WTC11 (cell line): Measurements from ENCODE around the gene ZNF423.

Experiments used
- ATF6 ChIP-seq: sonication (generic); formaldehyde crosslinking; IDR thresholded peaks from 2 replicates; pipeline ENCODE4 v1.8.1; 2023; ENCODE audit warnings: mild to moderate bottlenecking, missing genetic modification reagents
- CREB1 ChIP-seq: sonication (generic); formaldehyde crosslinking; IDR thresholded peaks from 2 replicates; pipeline ENCODE4 v1.8.0; 2023; ENCODE audit warnings: mild to moderate bottlenecking, missing genetic modification reagents
- CTCF ChIP-seq: fragments of 200-600 bp; IDR thresholded peaks from 2 replicates; pipeline ENCODE4 v1.8.0; 2022; ENCODE audit warnings: antibody characterized with exemption
- ESRRA ChIP-seq: sonication (generic); formaldehyde crosslinking; IDR thresholded peaks from 2 replicates; pipeline ENCODE4 v1.8.1; 2022; ENCODE audit warnings: mild to moderate bottlenecking, missing genetic modification reagents, borderline replicate concordance
- FOXK1 ChIP-seq: sonication (generic); formaldehyde crosslinking; IDR thresholded peaks from 2 replicates; pipeline ENCODE4 v1.8.0; 2022; ENCODE audit warnings: mild to moderate bottlenecking, moderate library complexity, missing genetic modification reagents
- FOXP4 ChIP-seq: sonication (generic); formaldehyde crosslinking; IDR thresholded peaks from 2 replicates; pipeline ENCODE4 v1.8.0; 2022; ENCODE audit warnings: mild to moderate bottlenecking, missing genetic modification reagents
- MAX ChIP-seq: sonication (generic); formaldehyde crosslinking; IDR thresholded peaks from 2 replicates; pipeline ENCODE4 v1.8.0; 2022; ENCODE audit warnings: mild to moderate bottlenecking, missing genetic modification reagents
- NFE2L1 ChIP-seq: sonication (generic); formaldehyde crosslinking; IDR thresholded peaks from 2 replicates; pipeline ENCODE4 v1.8.1; 2023; ENCODE audit warnings: missing genetic modification reagents
- NR2C2 ChIP-seq: sonication (generic); formaldehyde crosslinking; IDR thresholded peaks from 2 replicates; pipeline ENCODE4 v1.8.0; 2022; ENCODE audit warnings: mild to moderate bottlenecking, missing genetic modification reagents
- ZNF423 ChIP-seq: fragments of 250-450 bp; sonication (Bioruptor Pico); IDR thresholded peaks from 2 replicates; pipeline ENCODE4 v2.1.2; 2022; ENCODE audit warnings: mild to moderate bottlenecking, moderate library complexity
- TF ChIP-seq, protein P1 (sequence below): fragments of 250-450 bp; sonication (Bioruptor Pico); IDR thresholded peaks from 2 replicates; pipeline ENCODE4 v1.9.0; 2021; ENCODE audit warnings: mild to moderate bottlenecking, borderline replicate concordance
- TF ChIP-seq, protein P2 (sequence below): sonication (generic); formaldehyde crosslinking; IDR thresholded peaks from 2 replicates; pipeline ENCODE4 v1.8.1; 2023; ENCODE audit warnings: mild to moderate bottlenecking, missing genetic modification reagents, moderate library complexity
- TF ChIP-seq, protein P3 (sequence below): sonication (generic); formaldehyde crosslinking; IDR thresholded peaks from 2 replicates; pipeline ENCODE4 v1.8.0; 2022; ENCODE audit warnings: mild to moderate bottlenecking, missing genetic modification reagents
- TF ChIP-seq, protein P4 (sequence below): fragments of 250-450 bp; sonication (Bioruptor Pico); IDR thresholded peaks from 2 replicates; pipeline ENCODE4 v1.9.0; 2021; ENCODE audit warnings: mild to moderate bottlenecking

DNA sequence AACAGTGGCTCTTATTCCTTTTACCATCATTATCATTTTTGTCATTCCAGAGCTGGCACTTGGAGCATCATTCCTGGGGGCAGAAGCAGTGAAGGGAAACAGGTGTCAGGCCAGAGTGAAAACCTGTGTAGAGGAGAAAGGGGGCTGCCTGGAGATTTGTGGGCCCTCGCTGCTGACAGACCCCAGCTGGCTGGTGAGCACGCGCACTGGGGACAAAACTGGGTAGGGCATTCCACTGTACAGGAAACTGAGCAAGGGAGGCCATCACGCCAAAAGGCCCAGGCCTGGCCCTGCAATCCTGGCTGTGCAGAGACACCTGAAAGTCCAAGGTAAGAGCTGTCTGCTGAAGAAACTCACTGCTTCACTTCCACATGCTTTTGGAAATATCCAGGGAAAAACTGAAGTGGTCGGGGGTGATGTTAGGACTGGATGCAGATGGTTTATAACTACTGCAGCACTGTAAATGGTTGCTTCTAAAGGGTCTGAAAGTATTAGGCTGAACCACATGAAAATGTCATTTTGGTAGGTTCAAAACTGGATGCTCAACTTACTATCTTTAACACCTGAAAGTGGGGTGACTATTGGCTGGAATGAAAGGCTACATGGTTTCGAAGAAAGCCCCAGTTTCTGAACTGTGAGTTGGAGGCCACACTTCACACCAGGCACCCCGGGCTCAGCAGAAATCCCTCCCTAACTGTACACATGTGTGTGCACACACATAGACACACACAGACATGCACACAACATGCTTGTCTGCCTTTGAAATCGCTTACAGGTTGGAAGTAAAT lies 257.3 kb downstream of the ZNF423 start:
- TF ChIP-seq ESRRA (CRISPR knock-in tag) (no peak), FOXP4 (no peak), NR2C2 (no peak), CTCF (no peak), MAX (CRISPR knock-in tag) (no peak), ATF6 (CRISPR knock-in tag) (no peak), FOXK1 (CRISPR knock-in tag) (no peak), ZNF423 (CRISPR knock-in tag) (no peak), NFE2L1 (CRISPR knock-in tag) (no peak), CREB1 (CRISPR knock-in tag) (no peak)
- TF ChIP-seq, protein P1, sequence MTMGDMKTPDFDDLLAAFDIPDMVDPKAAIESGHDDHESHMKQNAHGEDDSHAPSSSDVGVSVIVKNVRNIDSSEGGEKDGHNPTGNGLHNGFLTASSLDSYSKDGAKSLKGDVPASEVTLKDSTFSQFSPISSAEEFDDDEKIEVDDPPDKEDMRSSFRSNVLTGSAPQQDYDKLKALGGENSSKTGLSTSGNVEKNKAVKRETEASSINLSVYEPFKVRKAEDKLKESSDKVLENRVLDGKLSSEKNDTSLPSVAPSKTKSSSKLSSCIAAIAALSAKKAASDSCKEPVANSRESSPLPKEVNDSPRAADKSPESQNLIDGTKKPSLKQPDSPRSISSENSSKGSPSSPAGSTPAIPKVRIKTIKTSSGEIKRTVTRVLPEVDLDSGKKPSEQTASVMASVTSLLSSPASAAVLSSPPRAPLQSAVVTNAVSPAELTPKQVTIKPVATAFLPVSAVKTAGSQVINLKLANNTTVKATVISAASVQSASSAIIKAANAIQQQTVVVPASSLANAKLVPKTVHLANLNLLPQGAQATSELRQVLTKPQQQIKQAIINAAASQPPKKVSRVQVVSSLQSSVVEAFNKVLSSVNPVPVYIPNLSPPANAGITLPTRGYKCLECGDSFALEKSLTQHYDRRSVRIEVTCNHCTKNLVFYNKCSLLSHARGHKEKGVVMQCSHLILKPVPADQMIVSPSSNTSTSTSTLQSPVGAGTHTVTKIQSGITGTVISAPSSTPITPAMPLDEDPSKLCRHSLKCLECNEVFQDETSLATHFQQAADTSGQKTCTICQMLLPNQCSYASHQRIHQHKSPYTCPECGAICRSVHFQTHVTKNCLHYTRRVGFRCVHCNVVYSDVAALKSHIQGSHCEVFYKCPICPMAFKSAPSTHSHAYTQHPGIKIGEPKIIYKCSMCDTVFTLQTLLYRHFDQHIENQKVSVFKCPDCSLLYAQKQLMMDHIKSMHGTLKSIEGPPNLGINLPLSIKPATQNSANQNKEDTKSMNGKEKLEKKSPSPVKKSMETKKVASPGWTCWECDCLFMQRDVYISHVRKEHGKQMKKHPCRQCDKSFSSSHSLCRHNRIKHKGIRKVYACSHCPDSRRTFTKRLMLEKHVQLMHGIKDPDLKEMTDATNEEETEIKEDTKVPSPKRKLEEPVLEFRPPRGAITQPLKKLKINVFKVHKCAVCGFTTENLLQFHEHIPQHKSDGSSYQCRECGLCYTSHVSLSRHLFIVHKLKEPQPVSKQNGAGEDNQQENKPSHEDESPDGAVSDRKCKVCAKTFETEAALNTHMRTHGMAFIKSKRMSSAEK (CRISPR knock-in tag), result no peak
- TF ChIP-seq, protein P2, sequence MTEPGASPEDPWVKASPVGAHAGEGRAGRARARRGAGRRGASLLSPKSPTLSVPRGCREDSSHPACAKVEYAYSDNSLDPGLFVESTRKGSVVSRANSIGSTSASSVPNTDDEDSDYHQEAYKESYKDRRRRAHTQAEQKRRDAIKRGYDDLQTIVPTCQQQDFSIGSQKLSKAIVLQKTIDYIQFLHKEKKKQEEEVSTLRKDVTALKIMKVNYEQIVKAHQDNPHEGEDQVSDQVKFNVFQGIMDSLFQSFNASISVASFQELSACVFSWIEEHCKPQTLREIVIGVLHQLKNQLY (CRISPR knock-in tag), result no peak
- TF ChIP-seq, protein P3, sequence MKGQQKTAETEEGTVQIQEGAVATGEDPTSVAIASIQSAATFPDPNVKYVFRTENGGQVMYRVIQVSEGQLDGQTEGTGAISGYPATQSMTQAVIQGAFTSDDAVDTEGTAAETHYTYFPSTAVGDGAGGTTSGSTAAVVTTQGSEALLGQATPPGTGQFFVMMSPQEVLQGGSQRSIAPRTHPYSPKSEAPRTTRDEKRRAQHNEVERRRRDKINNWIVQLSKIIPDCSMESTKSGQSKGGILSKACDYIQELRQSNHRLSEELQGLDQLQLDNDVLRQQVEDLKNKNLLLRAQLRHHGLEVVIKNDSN (CRISPR knock-in tag), result no peak
- TF ChIP-seq, protein P4, sequence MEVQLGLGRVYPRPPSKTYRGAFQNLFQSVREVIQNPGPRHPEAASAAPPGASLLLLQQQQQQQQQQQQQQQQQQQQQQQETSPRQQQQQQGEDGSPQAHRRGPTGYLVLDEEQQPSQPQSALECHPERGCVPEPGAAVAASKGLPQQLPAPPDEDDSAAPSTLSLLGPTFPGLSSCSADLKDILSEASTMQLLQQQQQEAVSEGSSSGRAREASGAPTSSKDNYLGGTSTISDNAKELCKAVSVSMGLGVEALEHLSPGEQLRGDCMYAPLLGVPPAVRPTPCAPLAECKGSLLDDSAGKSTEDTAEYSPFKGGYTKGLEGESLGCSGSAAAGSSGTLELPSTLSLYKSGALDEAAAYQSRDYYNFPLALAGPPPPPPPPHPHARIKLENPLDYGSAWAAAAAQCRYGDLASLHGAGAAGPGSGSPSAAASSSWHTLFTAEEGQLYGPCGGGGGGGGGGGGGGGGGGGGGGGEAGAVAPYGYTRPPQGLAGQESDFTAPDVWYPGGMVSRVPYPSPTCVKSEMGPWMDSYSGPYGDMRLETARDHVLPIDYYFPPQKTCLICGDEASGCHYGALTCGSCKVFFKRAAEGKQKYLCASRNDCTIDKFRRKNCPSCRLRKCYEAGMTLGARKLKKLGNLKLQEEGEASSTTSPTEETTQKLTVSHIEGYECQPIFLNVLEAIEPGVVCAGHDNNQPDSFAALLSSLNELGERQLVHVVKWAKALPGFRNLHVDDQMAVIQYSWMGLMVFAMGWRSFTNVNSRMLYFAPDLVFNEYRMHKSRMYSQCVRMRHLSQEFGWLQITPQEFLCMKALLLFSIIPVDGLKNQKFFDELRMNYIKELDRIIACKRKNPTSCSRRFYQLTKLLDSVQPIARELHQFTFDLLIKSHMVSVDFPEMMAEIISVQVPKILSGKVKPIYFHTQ (CRISPR knock-in tag), result no peak
